SU-DHL-6 (cell line): ENCODE results near the gene MED27.

ENCODE experiments used
- EZH2phosphoT487 ChIP-seq: fragments of 200-600 bp; sonication (generic), shearing (Covaris generic); conservative IDR thresholded peaks from 2 replicates; pipeline ENCODE4 v1.6.1; 2018; ENCODE audit warnings: mild to moderate bottlenecking, antibody characterized with exemption, low read length, moderate library complexity, mixed read lengths
- TF ChIP-seq, protein P1 (sequence below): fragments of 200-600 bp; sonication (generic); IDR thresholded peaks from one replicate; pipeline ENCODE4 v1.5.1; 2017; ENCODE audit warnings: antibody characterized with exemption, mild to moderate bottlenecking, low read length, moderate library complexity; ENCODE audit not compliant: insufficient read depth, poor library complexity, severe bottlenecking

DNA sequence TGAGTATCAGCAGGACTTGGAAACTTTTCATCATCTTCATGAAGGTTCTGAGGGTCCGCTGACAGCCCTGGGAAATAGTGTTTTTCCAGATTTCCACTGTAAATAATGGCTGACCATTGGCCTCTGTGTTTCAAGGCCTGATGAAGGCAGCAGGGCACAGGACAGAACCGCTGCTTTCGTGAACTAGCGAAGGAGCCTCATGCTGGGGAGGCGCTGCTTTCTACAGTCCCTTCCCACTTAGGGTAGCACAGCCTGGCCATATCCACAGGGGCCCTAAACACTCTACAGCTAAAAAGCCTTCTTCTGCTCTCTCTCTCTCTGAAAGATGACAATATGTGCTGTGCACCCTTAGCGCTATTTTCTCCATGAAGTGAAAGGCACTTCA, 118.2 kb downstream of the MED27 start:
- TF ChIP-seq, protein P1, sequence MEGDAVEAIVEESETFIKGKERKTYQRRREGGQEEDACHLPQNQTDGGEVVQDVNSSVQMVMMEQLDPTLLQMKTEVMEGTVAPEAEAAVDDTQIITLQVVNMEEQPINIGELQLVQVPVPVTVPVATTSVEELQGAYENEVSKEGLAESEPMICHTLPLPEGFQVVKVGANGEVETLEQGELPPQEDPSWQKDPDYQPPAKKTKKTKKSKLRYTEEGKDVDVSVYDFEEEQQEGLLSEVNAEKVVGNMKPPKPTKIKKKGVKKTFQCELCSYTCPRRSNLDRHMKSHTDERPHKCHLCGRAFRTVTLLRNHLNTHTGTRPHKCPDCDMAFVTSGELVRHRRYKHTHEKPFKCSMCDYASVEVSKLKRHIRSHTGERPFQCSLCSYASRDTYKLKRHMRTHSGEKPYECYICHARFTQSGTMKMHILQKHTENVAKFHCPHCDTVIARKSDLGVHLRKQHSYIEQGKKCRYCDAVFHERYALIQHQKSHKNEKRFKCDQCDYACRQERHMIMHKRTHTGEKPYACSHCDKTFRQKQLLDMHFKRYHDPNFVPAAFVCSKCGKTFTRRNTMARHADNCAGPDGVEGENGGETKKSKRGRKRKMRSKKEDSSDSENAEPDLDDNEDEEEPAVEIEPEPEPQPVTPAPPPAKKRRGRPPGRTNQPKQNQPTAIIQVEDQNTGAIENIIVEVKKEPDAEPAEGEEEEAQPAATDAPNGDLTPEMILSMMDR, result no peak
- TF ChIP-seq EZH2phosphoT487, result no peak
